HPDE6-E6E7 (cell line): ENCODE measurements around the gene UBE2L3.
"Not testable (repeated sequence)": the region's sequence is repeated elsewhere in the genome, so short reads cannot be mapped to it uniquely, and the experiment has no call there.

ENCODE experiments used
- DNase-seq: peaks from one replicate; pipeline ENCODE4 v3.0.0; 2011; ENCODE audit warnings: missing footprints; ENCODE audit errors: extremely low spot score

Gene UBE2L3

DNA sequence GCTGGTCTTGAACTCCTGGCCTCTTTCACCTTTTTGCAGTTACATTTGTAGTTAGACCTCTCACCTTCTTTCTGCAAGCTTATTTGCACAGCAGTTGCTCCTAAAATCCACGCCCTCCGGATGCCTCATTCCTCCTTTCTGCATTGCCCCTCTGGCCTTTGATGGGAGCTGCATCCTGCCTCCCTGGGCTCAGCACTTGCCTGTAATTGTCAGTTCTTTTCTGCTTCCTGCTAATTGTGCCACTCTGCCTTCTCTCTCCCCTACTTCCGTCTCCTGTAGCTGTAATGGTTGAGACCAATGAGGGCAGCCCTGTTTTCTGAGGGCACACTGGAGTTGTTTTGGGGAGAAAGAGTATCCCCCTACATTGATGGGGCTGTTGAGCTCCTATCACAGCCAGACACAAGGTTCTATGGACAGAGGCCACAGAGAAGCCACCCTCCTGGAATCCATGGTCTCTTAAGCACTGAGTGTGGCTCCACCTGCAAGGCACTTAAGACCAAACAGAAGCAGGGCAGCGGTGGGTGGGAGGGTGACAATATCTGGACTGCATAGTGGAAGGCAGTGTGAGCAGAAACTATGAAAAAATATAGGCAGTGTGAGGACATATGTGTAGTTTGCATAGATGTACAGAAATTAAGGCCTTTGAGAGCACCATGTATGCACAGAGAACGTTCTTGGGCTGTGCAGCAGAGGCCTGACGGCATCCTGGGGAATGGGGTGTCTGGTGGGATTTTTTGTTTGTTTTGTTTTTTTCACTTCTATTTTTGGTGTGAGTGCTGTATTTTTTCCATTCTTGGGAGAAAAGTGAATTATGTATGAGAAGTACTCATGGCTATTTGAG is 31.8 kb downstream of the UBE2L3 start:
- no peak for DNase-seq

DNA sequence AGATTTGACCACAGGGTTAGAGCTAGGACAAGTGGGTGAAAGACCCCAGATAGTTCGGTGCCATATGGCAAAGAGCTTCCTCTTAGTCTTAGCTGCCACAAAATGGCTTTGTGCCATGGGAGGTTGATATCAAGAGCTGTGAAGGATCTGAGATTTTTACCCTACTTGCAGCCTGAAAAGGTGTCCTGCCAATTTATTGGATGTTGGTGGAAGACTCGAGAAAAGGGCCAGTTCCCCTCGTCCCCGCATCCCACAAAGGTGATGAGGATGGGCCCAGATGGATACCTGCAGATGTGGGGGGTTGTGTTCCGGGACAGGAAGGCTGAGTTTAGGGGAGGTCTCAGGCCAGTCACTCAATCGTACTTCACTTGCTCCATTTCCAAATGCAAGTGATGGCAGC is 35.1 kb downstream of the UBE2L3 start:
- DNase-seq = no peak

DNA sequence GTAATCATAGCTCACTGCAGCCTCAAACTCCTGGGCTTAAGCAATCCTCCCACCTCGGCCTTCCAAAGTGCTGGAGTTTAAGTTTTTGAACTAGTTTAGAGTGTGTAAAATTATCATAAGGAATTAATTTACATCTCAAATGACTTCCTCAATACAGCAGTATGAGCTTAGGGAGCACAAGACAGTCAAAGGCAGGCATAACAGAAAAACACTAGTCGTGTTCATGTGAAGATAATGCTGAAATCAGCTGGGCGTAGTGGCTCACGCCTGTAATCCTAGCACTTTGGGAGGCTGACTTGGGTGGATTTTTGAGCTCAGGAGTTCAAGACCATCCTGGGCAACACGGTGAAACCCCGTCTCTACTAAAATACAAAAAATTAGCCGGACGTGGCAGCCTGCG is 36.5 kb downstream of the UBE2L3 start:
- no peak for DNase-seq

DNA sequence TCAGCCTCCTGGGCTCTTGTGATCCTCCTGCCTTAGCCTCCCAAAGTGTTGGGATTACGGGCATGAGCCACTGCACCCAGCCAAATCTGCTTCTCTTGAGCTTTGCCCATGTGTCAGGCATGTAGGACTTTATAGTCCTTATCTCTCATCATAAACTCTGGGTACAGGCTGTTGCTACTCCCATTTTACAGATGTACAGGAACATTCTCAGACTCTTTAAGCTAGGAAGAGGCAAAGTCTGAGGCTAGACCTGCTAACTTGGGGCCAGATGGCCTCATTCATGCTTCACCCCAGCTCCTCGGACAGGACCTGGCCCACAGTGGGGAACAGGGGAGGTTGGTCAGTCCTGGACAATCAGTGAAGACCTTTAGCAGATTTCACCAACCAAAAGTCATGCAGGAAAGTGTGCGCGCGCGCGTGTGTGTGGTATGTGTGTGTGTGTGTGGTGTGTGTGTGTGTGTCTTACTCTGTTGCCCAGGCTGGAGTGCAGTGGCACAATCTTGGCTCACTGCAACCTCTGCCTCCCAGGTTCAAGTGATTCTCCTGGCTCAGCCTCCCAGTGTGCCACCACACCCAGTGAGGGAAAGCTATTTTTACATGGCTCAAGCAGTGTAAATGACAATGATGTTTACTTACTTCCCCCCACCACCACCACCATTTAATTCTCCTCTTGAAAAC is 38.5 kb downstream of the UBE2L3 start:
- DNase-seq = no peak

DNA sequence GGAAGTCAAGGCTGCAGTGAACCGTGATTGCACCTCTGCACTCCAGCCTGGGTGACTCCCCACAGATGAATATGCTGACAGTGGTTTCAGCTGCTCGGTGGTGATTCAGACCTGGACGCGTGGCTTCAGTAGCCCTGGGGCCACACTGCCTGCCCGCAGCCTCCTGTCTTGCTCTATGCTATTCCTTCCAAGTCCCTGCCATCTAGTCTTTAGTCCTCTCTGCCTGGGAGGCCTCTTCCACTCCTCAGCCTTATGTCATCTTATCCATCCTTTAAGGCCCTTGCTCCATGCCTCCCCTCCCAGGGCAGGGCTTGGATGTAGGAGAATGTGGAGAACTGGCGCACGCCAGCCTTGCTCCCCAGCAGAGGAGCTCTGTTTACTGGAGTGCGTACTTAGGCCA is 39.3 kb downstream of the UBE2L3 start:
- DNase-seq = no peak

DNA sequence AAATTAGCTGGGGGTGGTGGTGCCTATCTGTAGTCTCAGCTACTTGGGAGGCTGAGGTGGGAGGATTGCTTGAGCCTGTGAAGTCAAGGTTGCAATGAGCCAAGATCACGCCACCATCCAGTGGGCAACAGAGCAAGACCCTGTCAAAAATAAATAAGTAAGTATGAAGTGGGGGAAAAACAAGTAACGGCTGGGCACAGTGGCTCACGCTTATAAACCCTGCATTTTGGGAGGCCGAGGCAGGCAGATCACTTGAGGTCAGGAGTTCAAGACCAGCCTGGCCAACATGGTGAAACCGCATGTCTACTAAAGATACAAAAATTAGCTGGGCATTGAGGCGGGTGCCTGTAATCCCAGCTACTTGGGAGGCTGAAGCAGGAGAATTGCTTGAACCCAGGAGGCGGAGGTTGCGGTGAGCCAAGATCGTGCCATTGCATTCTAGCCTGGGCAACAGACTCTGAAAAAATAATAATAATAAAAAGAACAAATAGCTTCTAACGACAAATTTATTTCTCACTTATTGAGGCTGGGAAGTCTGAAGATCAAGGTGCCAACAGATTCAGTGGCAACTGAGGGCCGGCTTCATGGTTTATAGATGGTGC is 42.1 kb downstream of the UBE2L3 start:
- DNase-seq = not testable (repeated sequence)

DNA sequence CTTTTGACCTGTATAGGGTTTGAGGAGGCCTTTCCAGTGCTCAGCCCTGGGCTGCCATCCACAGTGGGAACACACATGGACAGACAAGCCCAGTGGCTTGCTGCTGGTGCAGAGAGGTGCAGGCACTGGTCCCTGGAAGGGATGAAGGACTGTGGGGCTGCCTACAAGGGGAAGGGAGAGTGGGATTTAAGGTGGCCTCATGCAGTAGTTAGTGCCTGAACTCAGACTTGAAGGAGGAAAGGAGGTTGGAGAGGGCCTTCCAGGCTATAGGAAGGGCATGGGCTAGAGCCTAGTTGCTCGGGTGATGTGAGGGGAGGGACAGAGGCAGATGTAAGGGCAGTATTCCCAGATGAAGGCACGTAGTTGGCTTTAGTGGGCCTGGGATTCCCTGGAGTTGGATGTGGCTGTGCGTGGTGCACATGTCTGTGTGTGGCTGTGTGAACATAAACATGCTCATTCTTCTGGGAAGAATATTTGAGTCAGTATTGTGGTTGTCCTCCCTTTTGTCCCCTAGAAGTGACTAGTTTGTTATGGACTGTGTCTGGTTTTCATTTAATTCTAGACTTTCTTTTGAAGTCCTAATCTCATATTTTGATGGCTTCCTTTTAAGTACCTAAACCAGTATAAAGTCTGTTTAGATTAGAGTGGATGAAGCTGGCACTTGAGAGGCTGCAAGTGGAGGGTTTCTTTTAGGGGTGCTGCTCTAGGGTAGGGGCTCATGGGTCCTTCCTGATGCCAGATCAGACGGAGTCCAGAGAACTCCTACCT is 43.9 kb downstream of the UBE2L3 start:
- DNase-seq = no peak

DNA sequence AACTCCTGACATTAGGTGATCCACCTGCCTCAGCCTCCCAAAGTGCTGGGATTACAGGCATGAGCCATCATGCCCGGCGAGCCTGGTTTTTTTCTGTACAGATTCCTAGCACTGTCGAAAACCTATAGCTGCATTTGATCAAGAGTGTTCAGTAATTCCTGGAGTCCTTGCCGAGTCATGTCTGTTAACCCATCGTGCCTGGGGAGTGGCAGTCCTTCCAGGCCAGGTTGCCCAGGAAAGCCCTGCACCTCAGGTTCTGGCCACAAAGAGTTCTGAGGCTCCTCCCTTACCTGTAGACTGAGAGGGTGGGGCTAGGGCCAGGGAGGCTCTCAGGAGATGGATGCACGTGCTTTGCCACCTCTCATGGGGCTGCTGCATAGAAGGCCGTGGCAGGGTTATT is 45.3 kb downstream of the UBE2L3 start:
- DNase-seq = no peak

DNA sequence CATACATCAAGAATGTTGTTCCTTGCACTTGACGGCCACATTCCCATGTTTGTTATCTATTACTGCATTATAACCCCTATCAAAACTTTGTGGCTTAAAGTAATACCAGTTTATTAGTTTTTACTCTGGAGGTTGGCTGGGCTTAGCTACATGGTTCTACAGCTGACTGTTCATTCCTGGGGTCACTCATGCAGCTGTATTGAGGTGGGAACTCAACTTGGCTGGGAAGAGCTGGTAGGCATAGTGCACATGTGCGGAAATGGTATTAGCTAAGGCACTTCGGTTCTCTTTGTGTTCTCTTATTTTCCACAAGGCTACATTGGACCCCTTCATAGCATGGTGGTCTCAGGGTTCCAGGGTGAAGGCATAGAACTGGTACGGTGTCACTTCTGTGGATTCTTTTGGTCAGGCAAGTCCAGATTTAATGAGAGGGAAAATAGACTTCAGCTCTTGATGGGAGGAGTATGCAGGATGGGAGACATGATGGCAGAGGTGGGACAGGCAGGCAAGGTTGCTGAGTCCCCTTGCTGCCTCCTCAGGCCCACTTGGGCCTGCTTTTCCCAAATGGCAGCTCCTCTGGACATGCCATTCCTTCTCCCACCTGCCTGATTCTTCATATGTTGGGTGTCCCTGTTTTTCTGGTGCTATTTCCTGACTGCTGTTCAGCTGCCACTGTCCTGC is 46.2 kb downstream of the UBE2L3 start:
- DNase-seq = no peak

DNA sequence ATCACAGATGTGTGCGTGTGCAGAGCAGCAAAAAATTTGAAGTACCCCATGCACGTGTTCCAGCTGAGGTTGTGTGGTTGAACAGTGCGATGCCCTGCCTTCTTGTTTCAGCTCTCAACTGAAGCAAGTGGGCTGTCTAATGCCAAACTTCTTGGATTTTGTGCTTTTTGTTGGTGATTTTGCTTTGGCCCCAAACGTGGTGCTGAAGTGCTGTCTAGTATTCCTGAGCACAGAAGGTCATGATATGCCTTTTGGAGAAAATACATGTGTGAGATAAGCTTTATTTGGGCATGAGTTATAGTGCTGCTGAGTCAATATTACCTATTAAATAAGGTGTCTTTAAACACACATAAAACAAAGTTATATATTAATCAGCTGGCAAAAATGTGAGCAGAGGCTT is 48.2 kb downstream of the UBE2L3 start:
- DNase-seq = no peak

DNA sequence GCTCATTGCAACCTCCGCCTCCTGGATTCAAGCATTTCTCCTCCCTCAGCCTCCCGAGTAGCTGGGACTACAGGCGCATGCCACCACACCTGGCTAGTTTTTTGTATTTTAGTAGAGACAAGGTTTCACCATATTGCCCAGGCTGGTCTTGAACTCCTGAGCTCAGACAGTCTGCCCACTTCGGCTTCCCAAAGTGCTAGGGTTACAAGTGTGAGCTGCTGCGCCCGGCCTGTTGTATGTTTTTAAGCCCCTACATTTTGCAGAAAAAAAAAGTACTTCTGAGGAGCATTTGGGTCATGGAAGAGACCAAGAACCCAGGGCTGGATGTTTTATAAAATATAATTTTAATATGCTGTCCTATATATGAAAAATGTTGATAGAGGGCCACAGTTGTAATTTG is 49.8 kb downstream of the UBE2L3 start:
- not testable (repeated sequence) for DNase-seq

DNA sequence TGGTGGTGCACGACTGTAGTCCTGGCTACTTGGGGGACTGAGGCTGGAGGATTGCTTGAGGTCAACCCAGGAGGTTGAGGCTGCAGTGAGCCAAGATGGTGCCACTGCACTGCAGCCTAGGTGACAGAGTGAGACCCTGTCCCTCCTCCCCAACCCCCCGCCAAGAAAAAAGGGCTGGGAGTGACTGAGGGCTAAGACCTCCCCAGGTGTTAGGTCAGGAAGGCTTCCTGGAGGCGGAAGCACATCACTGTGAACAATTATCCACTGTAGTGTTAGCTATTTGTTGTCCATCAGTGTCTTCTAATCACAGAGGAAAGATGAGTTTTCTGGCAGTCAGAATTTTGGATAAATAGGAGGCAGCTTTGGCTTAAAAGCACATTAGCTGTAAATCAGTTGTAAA is 53.5 kb downstream of the UBE2L3 start:
- no peak for DNase-seq

DNA sequence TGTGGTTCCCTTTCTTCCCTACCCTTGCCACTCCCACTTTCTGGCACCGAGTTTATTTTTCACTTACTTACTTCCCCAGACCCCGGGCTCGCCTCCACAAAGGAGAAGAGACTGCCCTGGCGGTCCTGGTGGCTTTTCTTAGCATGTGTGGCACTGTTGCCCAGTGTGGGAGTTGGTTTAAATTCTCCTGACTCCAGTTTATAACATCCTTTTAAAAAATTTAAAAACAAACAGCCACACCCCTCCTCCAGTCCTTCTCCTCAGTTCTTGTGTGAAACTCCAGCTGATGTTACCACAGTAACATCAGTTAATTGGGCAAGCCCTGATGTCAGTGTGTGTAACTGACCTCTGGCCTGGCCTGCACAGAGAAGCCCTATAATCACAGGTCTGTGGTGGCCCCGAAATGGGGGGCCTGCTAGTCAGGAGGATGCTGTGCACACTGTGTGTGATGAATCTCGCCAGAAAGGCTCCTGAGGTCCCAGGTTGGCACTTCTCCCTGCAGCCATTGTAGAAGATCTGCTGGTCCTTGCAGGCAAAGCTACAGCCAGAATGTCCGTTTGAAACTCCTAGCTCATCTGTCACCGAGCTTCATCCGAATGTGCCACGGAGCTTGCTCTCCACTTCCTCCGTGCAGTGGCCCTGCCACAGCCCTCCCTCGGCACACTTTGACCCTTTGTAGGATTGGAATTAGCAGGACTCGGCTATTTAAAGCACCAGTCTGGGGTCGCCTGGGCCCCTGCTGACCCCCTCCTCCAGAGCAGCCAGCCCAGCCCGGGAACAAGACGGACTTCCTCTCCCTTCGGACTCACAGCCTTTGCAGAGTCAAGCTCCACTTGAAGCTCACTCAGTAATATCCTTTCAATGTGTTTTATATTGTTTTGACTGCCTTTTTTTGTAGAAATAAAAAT is 54.8 kb downstream of the UBE2L3 start:
- no peak for DNase-seq

DNA sequence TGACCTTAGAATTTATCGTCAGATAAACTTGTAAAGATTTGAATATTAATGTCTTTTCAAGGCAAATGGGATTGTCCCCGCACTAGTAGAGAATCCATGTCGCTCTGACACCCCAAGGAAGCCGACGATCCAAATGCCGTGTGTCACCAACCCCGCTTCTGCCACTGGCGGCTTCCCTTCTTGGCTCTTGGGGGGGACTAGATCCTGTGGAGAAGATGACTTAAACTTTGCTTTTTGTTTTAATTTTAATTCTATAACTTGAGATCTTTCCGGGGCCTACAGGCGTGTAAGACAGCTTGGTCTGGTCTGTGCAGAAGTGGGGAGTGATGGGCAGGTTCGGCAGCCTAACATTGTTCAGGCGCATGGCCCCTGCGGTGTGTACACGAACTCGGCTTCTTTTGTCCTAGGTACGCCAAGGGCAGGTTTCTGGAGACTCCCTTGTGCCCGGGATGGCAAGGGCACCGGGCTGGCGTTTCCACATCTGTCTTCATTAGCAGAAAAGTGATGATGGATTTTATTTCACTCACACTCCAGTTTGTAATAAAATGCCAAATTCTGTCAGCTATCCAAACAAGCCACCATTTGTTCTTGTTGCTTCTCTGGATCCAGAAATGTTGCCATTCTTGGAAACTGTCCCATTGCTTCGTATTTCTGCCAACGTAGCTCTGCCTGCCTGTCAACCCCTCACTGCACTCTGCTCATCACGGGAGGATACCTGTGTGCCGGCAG is 55.6 kb downstream of the UBE2L3 start:
- DNase-seq = no peak

DNA sequence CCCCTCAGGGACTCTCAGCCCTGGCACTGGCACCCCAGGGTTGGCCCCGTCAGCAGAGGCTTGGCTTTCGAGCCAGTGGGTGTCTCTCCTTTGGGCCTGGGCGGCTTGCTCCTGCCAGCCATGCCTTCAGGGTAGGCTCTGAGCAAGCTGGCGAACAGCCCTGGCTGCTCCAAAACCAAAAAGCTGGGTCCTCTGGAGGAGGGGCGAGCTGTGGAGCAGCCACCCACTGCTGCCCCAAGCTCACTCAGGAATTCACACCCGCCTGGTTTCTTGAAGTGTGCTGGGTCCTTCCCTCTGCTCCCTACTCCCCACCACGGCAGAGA is 56.1 kb downstream of the UBE2L3 start:
- no peak for DNase-seq

DNA sequence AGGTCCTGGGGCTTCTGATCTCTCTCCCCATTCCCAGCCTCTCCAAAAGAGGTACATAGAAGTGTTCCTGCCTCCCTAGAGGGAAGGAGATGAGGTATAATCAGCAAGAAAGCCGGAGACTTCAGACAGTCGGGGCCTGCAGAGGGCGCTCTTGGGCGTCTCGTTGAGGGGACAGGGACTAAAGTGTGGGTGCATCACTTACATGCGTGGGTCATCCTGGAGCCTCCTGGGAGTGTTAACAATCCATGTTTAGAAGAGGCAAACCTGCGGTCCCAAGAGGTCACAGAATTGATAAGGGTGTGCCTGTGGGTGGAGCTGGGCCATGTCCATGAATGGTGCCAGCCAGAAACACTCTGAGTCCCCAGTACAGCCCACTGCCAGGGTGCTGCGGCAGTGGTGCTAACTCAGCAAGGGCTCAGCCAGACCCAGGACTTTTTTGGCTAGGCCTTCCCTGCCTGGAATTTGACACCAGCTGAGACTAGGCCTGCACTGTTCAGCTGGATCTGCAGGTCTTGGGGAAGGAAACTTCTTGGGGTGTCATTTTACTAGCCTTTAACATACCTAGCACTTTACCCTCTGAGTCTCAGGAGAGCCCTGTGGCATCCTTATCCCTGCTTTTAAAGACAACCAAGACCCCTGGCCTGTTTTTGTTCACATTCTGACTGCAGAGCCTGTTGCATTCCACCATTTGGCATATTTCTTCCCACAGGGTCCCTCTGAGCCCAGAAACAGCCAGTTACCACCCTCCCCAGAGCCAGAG is 56.8 kb downstream of the UBE2L3 start:
- no peak for DNase-seq

DNA sequence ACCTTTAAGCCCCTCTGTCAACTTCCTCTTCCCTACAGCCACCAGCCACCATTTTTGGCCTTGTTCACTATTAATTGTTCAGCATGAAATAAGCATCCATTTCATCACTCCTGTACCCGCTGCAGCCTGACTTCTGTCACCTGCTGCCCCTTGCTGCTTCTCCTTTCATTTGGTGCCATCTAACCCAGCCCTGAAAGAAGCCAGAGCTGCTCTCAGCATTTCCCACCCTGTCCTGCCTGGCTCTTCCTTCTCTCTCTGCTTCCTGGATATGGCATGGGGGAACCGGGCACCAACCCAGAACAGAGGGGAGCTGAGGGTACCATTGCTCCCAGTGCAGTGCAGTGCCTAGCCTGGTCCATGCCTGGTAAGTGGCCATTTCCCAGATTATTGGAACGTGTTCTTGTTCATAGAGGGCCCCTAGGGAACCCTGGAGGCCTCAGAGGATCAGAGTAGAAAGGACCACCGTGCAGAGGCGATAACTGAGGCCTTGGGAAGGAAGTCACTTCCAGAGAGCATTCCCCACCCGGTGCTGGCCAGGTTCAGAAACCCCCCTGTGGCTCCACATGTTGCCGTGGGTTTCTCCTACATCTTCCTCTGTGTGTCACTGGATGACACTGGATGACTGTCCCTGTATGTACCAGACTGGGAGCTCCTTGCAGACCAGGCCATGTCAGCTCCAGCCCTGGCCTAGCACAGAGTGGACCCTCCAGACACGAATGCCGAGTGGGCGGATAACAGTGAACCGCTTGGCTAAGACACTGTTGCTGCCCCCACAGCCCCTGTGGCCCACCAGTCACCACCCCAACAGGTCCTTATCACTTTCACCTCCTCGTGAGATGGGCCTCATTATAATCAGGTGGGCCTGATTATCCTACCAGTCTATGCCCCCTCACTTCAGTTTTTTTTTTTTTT is 57.6 kb downstream of the UBE2L3 start:
- no peak for DNase-seq

DNA sequence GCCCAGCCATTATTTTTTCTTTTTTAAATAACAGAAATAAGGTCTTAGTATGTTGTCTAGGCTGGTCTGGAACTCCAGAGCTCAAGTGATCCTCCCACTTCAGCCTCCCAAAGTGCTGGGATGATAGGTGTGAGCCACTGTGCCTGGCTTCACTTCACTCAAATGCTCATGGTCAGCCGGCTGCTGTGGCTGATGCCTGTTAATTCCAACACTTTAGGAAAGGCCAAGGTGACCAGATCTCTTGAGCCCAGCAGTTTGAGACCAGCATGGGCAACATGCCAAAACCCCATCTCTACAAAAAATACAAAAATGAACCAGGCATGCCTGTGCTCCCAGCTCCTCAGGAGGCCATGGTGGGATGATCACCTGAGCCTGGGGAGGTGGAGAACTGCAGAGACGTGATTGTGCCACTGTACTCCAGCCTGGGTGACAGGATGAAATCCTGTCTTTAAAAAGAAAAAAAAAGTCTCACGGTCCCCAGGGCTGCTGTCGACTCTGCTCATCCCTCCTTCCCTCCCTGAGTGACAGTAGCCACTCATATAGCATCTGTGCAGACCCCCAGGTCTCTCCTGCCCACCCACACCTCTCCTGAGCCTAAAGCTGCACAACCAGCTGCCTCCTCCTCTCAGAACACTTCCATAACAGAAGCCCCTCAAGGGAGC is 58.7 kb downstream of the UBE2L3 start:
- DNase-seq = no peak
